Neutrophil (primary cell): ENCODE data around the gene EFCAB6.

ENCODE experiments used
- H3K27ac ChIP-seq: fragments of 200-600 bp; sonication (generic); 2 replicates; pipeline ENCODE4 v1.5.1; 2016; ENCODE audit warnings: mild to moderate bottlenecking, moderate library complexity
- H3K27me3 ChIP-seq: fragments of 200-600 bp; sonication (generic); 2 replicates; pipeline ENCODE4 v1.6.0; 2016; ENCODE audit warnings: mild to moderate bottlenecking
- H3K36me3 ChIP-seq: fragments of 200-600 bp; sonication (generic); 2 replicates; pipeline ENCODE4 v1.5.1; 2017
- H3K4me1 ChIP-seq, 2 experiments: fragments of 200-600 bp in 1 of 2; sonication (generic) in 1 of 2; 1 replicate in 1 of 2; 2 replicates in 1 of 2; pipeline versions ENCODE4 v1.5.1 to v1.6.1; 2013 to 2016; ENCODE audit warnings: low read depth in 1 of 2, low read length in 1 of 2, mild to moderate bottlenecking in 1 of 2, moderate library complexity in 1 of 2; ENCODE audit not compliant: control insufficient read depth in 1 of 2, insufficient read depth in 1 of 2
- H3K4me3 ChIP-seq, 2 experiments: fragments of 200-600 bp in 1 of 2; sonication (generic) in 1 of 2; 1 replicate in 1 of 2; 2 replicates in 1 of 2; pipeline ENCODE4 v1.5.1; 2013 to 2016; ENCODE audit warnings: low read depth in 1 of 2, low read length in 1 of 2, mild to moderate bottlenecking in 1 of 2, moderate library complexity in 1 of 2
- H3K9me3 ChIP-seq: fragments of 200-600 bp; sonication (generic); 2 replicates; pipeline ENCODE4 v1.5.1; 2016
- CTCF ChIP-seq: fragments of 200-600 bp; sonication (generic); IDR thresholded peaks from 2 replicates; pipeline ENCODE4 v1.5.1; 2016; ENCODE audit warnings: antibody characterized with exemption

EFCAB6 gene

GRCh38 chr22:43835736-43836135 lies 23.6 kb upstream of the EFCAB6 start:
- no peak overlapping the region for H3K27ac ChIP-seq
- H3K27me3 ChIP-seq: no peaks in the 10 kb centered on the region
- no peaks in the 10 kb centered on the region for H3K4me1 ChIP-seq
- no peak overlapping the region for H3K4me3 ChIP-seq
- no peaks in the 10 kb centered on the region for H3K9me3 ChIP-seq
- TF ChIP-seq CTCF: no peak
- no peaks in the 10 kb centered on the region for H3K36me3 ChIP-seq

DNA sequence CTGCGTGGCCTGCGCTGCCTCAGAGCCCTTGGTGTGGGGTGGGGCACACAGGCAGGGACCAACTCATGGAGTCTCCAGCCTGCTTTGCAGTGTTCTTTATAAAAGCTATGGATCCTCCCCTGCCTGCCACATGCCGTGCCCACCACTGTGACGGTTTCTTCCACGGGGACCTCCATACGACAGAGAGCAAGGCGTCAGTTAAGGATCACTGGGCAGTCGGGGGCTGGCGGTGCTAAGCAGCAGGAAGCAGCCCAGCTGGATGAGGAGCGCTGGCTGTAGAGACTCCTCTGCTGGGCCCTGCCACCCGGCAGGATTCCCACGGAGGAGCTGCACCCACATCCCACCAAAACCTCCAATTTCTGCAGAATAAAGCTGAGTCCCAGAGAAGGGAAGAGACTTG lies 23.1 kb upstream of the EFCAB6 start:
- no peak overlapping the region for H3K27ac ChIP-seq
- H3K4me3 ChIP-seq: no peak overlapping the region
- TF ChIP-seq CTCF: no peak
- H3K36me3 ChIP-seq: no peaks in the 10 kb centered on the region
- no peaks in the 10 kb centered on the region for H3K4me1 ChIP-seq
- H3K9me3 ChIP-seq: no peaks in the 10 kb centered on the region
- no peaks in the 10 kb centered on the region for H3K27me3 ChIP-seq

DNA sequence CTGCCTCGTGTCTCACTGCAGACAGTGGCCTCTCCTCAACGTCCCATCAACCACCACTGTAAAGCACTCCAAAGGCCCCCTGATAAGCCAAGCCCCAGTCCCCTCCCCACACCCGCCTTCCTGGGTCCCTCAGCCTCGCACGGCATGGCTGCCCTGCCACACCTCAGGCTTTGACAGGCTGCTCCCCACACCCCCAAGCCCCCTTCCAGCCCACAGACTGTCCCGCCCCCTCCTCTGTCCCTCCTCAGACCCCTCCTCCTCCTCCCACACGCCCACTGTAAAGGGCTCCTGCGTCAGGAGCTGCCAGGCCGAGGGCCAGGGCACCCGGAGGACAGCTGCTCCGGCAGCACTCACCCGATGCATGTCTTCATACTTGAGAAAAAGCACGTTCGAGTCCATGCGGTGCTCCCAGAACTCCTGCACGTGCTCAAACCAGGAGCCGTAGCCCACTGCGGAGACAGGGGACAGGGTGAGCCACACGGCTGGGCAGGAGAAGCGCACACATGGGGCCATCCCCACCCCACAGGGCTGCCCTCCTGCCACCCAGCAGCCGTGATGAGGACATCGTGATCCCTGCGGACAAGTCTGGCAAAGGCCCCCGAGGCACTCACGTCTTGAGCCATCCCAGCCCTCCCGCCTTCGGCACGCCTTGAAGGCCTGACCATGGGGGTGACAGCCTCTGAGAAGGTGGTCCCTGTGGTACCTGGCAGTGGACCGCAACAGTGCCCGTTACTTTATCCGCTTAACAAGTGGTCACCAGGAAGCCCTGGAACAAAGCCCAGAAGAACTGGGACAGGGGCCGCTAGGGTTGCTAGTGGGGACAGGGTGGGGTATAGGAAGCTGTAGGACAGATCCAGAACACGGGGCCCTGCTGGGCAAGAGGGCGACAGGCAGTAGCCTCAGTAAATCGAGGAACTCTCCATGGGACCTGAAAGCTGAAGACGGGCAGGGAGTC lies 21.5 kb upstream of the EFCAB6 start:
- H3K4me1 ChIP-seq: no peaks in the 10 kb centered on the region
- no peak overlapping the region for H3K4me3 ChIP-seq
- TF ChIP-seq CTCF: no peak
- H3K36me3 ChIP-seq: no peaks in the 10 kb centered on the region
- no peak overlapping the region for H3K27ac ChIP-seq
- H3K9me3 ChIP-seq: no peaks in the 10 kb centered on the region
- H3K27me3 ChIP-seq: no peaks in the 10 kb centered on the region

- TF ChIP-seq CTCF: no peak
- Histone ChIP-seq H3K27me3 (no peaks in the 10 kb centered on the region), H3K36me3 (no peaks in the 10 kb centered on the region), H3K27ac (no peak overlapping the region), H3K9me3 (no peaks in the 10 kb centered on the region), H3K4me1 (no peaks in the 10 kb centered on the region), H3K4me3 (no peak overlapping the region)
These were observed 20.5 kb upstream of the EFCAB6 start for GRCh38 chr22:43832393-43833265.

DNA sequence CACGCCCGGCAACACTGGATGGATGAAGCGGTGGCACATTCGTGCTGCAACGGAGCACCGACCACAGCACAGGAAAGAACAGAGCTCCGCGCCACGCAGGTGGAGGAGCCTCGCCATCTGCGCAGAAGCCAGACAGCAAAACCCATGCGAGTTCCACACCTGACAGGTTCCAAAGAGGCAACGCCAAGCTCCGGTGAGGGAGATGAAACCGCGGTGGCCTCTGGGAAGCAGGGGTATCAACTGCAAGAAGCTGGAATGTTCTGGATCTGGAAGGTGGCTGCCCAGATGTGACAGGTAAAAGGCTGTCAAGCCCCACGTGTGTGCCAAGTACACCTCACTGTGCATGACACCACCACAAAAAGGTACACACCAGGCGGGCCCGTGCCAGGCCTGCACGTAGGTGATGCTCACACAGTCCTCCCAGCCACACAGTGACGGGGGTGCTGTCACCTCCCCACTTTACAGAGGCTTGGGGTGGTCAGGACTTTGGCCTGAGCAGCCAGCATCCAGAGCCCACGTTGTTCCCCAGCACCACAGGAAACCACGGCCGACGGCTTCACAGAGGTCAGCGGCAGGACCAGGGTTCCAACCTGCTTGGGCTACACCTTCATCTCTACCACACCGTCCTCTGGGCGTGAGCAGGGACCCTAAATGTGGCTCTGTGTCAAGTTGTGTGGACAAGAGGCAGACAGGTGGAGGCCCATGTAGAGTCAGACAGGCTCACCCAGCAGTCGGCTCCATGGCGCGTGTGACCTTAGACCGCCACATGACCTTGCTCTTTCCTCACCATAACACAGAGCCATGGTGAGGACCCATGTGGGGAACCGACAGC lies 19.7 kb upstream of the EFCAB6 start:
- Histone ChIP-seq H3K36me3 (no peaks in the 10 kb centered on the region), H3K9me3 (no peaks in the 10 kb centered on the region), H3K4me3 (no peak overlapping the region), H3K27ac (no peak overlapping the region), H3K4me1 (no peaks in the 10 kb centered on the region), H3K27me3 (no peaks in the 10 kb centered on the region)
- no peak for TF ChIP-seq CTCF
